Panc1 (cell line): ENCODE data around the gene CCDC102A. TPM values are rescaled to one million over a fixed set of nuclear protein-coding genes. Genes with fewer than 3 reads are reported as not detected.

Experiments used
- ATAC-seq: fragments of 200-7000 bp; cut with Tn5 transposase; 2 replicates; pipeline ENCODE4 v1.9.1; 2020; ENCODE audit warnings: mild to moderate bottlenecking, moderate library complexity
- BruUV-seq: library from RNA; stranded (reverse); fragments of 400-500 nt; replicated peaks from 2 replicates; lab custom pipeline; 2021; lab: Mats Ljungman, UMichigan
- CTCF ChIA-PET: fragments of 300-600 bp; sonication (Branson Sonifier 250); formaldehyde crosslinking; loops from one replicate; lab custom pipeline; 2022; ENCODE audit warnings: antibody characterized with exemption; lab: Charles Lee
- POLR2A ChIA-PET: fragments of 300-600 bp; sonication (Branson Sonifier 250); formaldehyde crosslinking; loops from one replicate; lab custom pipeline; 2022; ENCODE audit warnings: antibody characterized with exemption; lab: Charles Lee
- DNase-seq: peaks from one replicate; pipeline ENCODE4 v3.0.0-alpha.2; 2010; ENCODE audit warnings: low read depth, low spot score
- H3K27ac ChIP-seq: 2 replicates; pipeline ENCODE4 v1.5.1; 2011; ENCODE audit warnings: mild to moderate bottlenecking, low read length, inconsistent platforms
- H3K27me3 ChIP-seq: fragments of 200-500 bp; sonication (Bioruptor generic); 2 replicates; pipeline ENCODE4 v1.6.0; 2014; ENCODE audit warnings: low read length, inconsistent platforms; ENCODE audit not compliant: control insufficient read depth, insufficient read depth
- H3K36me3 ChIP-seq: fragments of 200-500 bp; sonication (Bioruptor generic); 2 replicates; pipeline ENCODE4 v1.5.1; 2014; ENCODE audit warnings: inconsistent platforms, mild to moderate bottlenecking, low read length, moderate library complexity; ENCODE audit not compliant: control insufficient read depth, insufficient read depth
- H3K4me1 ChIP-seq: 2 replicates; pipeline ENCODE4 v1.5.1; 2011; ENCODE audit warnings: inconsistent platforms, mild to moderate bottlenecking, low read length, moderate library complexity; ENCODE audit not compliant: control insufficient read depth, insufficient read depth
- H3K4me3 ChIP-seq, 2 experiments: 2 replicates each; pipeline ENCODE4 v1.5.1; 2011 to 2012; ENCODE audit warnings: low read depth in 2 of 2, low read length in 2 of 2, mild to moderate bottlenecking in 2 of 2, inconsistent platforms in 1 of 2, moderate library complexity in 1 of 2
- H3K9me3 ChIP-seq: fragments of 200-500 bp; sonication (Bioruptor generic); 2 replicates; pipeline ENCODE4 v1.5.1; 2014; ENCODE audit warnings: low read depth, mild to moderate bottlenecking, inconsistent platforms, low read length, moderate library complexity; ENCODE audit not compliant: control insufficient read depth, insufficient read depth
- CTCF ChIP-seq: fragments of 450-650 bp; IDR thresholded peaks from 2 replicates; pipeline ENCODE4 v1.5.1; 2017; ENCODE audit warnings: mild to moderate bottlenecking
- POLR2AphosphoS5 ChIP-seq: IDR thresholded peaks from 2 replicates; pipeline ENCODE4 v1.6.1; 2012; ENCODE audit warnings: mild to moderate bottlenecking, low read depth, low read length, moderate library complexity
- REST ChIP-seq, 2 experiments: IDR thresholded peaks; 2 replicates each; pipeline ENCODE4 v1.6.1; 2011 to 2012; ENCODE audit warnings: low read depth in 2 of 2, control low read depth in 1 of 2, low read length in 1 of 2, mild to moderate bottlenecking in 1 of 2, moderate library complexity in 1 of 2; ENCODE audit not compliant: insufficient read depth in 1 of 2
- SIN3A ChIP-seq: IDR thresholded peaks from 2 replicates; pipeline ENCODE4 v1.6.1; 2012; ENCODE audit warnings: low read depth, mild to moderate bottlenecking, low read length, moderate library complexity, borderline replicate concordance; ENCODE audit not compliant: insufficient read depth
- TCF7L2 ChIP-seq: IDR thresholded peaks from 2 replicates; pipeline ENCODE4 v1.6.1; 2011; ENCODE audit warnings: mild to moderate bottlenecking, low read depth, low read length, inconsistent platforms
- in situ Hi-C: cut with HindIII; loops from 2 replicates; pipeline ENCODE4 v1.10.0; 2016; ENCODE audit warnings: low sequenced_read_pairs, low pct_unique_long_range_greater_than_20kb
- intact Hi-C: fragments of 100-400 bp; cut with micrococcal nuclease; formaldehyde crosslinking; loops from one replicate; pipeline ENCODE4 v1.10.0; 2022; ENCODE audit not compliant: unreplicated experiment
- total RNA-seq: library from RNA; stranded (reverse); gene quantifications from one replicate; pipeline ENCODE4 v1.2.1, GENCODE V29; 2021; ENCODE audit not compliant: unreplicated experiment

CCDC102A gene
- total RNA-seq, 1 experiment from 2014 or later, result 12.9 TPM

GRCh38 chr16:57539072-57539796, 2.9 kb upstream of the CCDC102A start:
- BruUV-seq, result no TSS peak
- intact Hi-C loops, result no loop called here
- DNase-seq (no peak), ATAC-seq (no peak)
- POLR2A ChIA-PET, result no interaction called here
- Histone ChIP-seq H3K9me3 (no peaks in the 10 kb centered on the region), H3K27me3 (no peaks in the 10 kb centered on the region), H3K4me3 (no peak overlapping the region), H3K4me1 (peaks cover 9% of the 10 kb centered on the region), H3K27ac (no peak overlapping the region), H3K36me3 (no peaks in the 10 kb centered on the region)
- CTCF ChIA-PET, result interaction anchor here (0.5 kb wide), 1 partner anchor 22 kb away, joined by 4 read pairs; no protein-coding TSS in a partner anchor
- TF ChIP-seq REST (IDR thresholded peaks at IDR 0.05; ENCODE audit: insufficient read depth in 1 of 2, low read depth in 2 of 2, low read length in 1 of 2), result no peak
- no peak for TF ChIP-seq POLR2AphosphoS5
- TF ChIP-seq TCF7L2, result no peak
- TF ChIP-seq SIN3A, result no peak
- TF ChIP-seq CTCF, result no peak
- in situ Hi-C loops, result no loop called here

- Histone ChIP-seq H3K9me3 (no peaks in the 10 kb centered on the region), H3K4me1 (peaks cover 12% of the 10 kb centered on the region), H3K27me3 (no peaks in the 10 kb centered on the region), H3K36me3 (no peaks in the 10 kb centered on the region), H3K27ac (no peak overlapping the region), H3K4me3 (no peak overlapping the region)
- ATAC-seq (no peak), DNase-seq (no peak)
- in situ Hi-C loops, result no loop called here
- ChIA-PET POLR2A (no interaction called here), CTCF (no interaction called here)
- intact Hi-C loops, result no loop called here
- BruUV-seq, result no TSS peak
- no peak for TF ChIP-seq CTCF
- TF ChIP-seq TCF7L2, result no peak
- no peak for TF ChIP-seq POLR2AphosphoS5
These were observed 1.9 kb upstream of the CCDC102A start for GRCh38 chr16:57538235-57538721.
